ENCODE data around the gene FBXL22. TPM values are rescaled to one million over a fixed set of nuclear protein-coding genes. Genes with fewer than 3 reads are reported as not detected.
A peak's percentile ranks its signal among the peaks of the same experiment; 100 is the strongest.

Gene FBXL22
- total and polyA plus RNA-seq, 2 donors (not counting 1 experiment from before 2014, with no cell fraction given), result 0.30 to 2.5 TPM

- peaks cover 14 to 17% of the 10 kb centered on the region in 2 donors for H3K4me1 ChIP-seq (ENCODE audit: control insufficient read depth in 2 of 2, insufficient read depth in 2 of 2, low read length in 2 of 2)
- Mint-ChIP-seq H3K27me3 (no peaks in the 10 kb centered on the region), H3K4me3 (no peak overlapping the region), H3K27ac (peak overlapping the region; percentile 78), H3K9me3 (ENCODE audit: insufficient read depth) (no peaks in the 10 kb centered on the region), H3K4me1 (peaks cover 17% of the 10 kb centered on the region)
- DNase-seq (no peak), ATAC-seq (ENCODE audit: low read depth) (no peak)
- peaks cover 12% of the 10 kb centered on the region for H3K79me2 ChIP-seq (ENCODE audit: control insufficient read depth, insufficient read depth, low read length)
- intact Hi-C loops (cut with micrococcal nuclease), result loop anchor here (10.0 kb wide), 1 partner anchor 54 kb away; no protein-coding TSS in a partner anchor
- H2AFZ ChIP-seq (ENCODE audit: insufficient read depth, low read depth, low read length, poor library complexity, severe bottlenecking), result no peak overlapping the region
- H3K27me3 ChIP-seq (replicated peaks in 1 of 4; ENCODE audit: control extremely low read depth in 1 of 4, control insufficient read depth in 3 of 4, insufficient read depth in 4 of 4, low read length in 3 of 4), result no peaks in the 10 kb centered on the region
- H3K9ac ChIP-seq (ENCODE audit: low read length), result no peak overlapping the region
- no peaks in the 10 kb centered on the region for H4K20me1 ChIP-seq (ENCODE audit: control insufficient read depth, insufficient read depth, low read length, poor library complexity, severe bottlenecking)
- H3K9me3 ChIP-seq (ENCODE audit: control extremely low read depth in 1 of 3, control insufficient read depth in 2 of 3, insufficient read depth in 1 of 3, low read length in 2 of 3), result no peaks in the 10 kb centered on the region
- H3K36me3 ChIP-seq (replicated peaks in 1 of 2; ENCODE audit: control extremely low read depth in 1 of 2, control insufficient read depth in 1 of 2, extremely low read depth in 1 of 2, insufficient read depth in 2 of 2, low read length in 1 of 2), result peaks cover 10 to 73% of the 10 kb centered on the region in 2 experiments
- H3K4me3 ChIP-seq (ENCODE audit: control extremely low read depth in 1 of 5, extremely low read depth in 1 of 5, insufficient read depth in 1 of 5, low read depth in 2 of 5, low read length in 4 of 5), result no peak overlapping the region
- 70% methylated on average over 3 of the region's 3 CpGs for WGBS (ENCODE audit: insufficient coverage)
- ChIA-PET POLR2A (no interaction called here), CTCF (interaction anchor here (1.1 to 6.7 kb wide), 10 partner anchors 9 to 458 kb away, joined by 3 to 47 read pairs (median 4); no protein-coding TSS in a partner anchor)
- peak overlapping the region in 1 of 2 donors; percentile 77 for H3K27ac ChIP-seq (ENCODE audit: low read length in 2 of 2)
- TF ChIP-seq EZH2 (IDR thresholded peaks at IDR 0.05; ENCODE audit: borderline replicate concordance, insufficient read depth, low read depth, low read length, poor library complexity, severe bottlenecking) (no peak), CTCF (IDR thresholded peaks at IDR 0.05) (no peak)
- no peak overlapping the region for H3K4me2 ChIP-seq (replicated peaks; ENCODE audit: low read depth, low read length, poor library complexity, severe bottlenecking)
Measured at GRCh38 chr15:63611177-63611576, 14.0 kb downstream of the FBXL22 start.

DNA sequence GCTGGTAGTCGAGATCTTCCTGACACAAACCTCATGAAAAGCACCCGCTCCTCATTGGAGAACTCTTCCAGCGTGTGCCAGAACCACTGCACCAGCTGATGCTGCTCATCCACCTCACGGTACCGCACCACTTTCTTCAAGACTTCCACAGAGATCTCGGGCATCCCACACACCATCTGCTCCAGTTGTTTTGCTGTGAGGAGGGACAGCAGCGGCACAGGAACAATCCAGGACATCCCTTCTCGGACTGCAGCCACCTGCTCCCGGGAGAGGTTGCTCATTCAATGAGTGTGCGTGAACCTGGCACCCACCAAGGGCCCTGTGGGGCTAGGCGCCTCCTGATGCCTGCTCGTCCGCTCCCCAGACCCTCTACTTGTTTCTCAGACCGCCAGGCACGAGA lies 15.1 kb downstream of the FBXL22 start:
- Histone ChIP-seq H3K27ac (ENCODE audit: low read length in 2 of 2) (no peak overlapping the region), H3K9me3 (ENCODE audit: control extremely low read depth in 1 of 3, control insufficient read depth in 2 of 3, insufficient read depth in 1 of 3, low read length in 2 of 3) (no peaks in the 10 kb centered on the region), H3K79me2 (ENCODE audit: control insufficient read depth, insufficient read depth, low read length) (peaks cover 12% of the 10 kb centered on the region), H3K4me2 (replicated peaks; ENCODE audit: low read depth, low read length, poor library complexity, severe bottlenecking) (no peak overlapping the region), H3K9ac (ENCODE audit: low read length) (no peak overlapping the region), H3K36me3 (replicated peaks in 1 of 2; ENCODE audit: control extremely low read depth in 1 of 2, control insufficient read depth in 1 of 2, extremely low read depth in 1 of 2, insufficient read depth in 2 of 2, low read length in 1 of 2) (peaks cover 10 to 73% of the 10 kb centered on the region in 2 experiments), H3K4me3 (ENCODE audit: control extremely low read depth in 1 of 5, extremely low read depth in 1 of 5, insufficient read depth in 1 of 5, low read depth in 2 of 5, low read length in 4 of 5) (no peak overlapping the region), H3K27me3 (replicated peaks in 1 of 4; ENCODE audit: control extremely low read depth in 1 of 4, control insufficient read depth in 3 of 4, insufficient read depth in 4 of 4, low read length in 3 of 4) (no peaks in the 10 kb centered on the region), H4K20me1 (ENCODE audit: control insufficient read depth, insufficient read depth, low read length, poor library complexity, severe bottlenecking) (no peaks in the 10 kb centered on the region), H3K4me1 (ENCODE audit: control insufficient read depth in 2 of 2, insufficient read depth in 2 of 2, low read length in 2 of 2) (peaks cover 11% of the 10 kb centered on the region in 2 donors), H2AFZ (ENCODE audit: insufficient read depth, low read depth, low read length, poor library complexity, severe bottlenecking) (no peak overlapping the region)
- H3K27me3 Mint-ChIP-seq, result no peaks in the 10 kb centered on the region
- ATAC-seq (ENCODE audit: low read depth) (no peak), DNase-seq (no peak)
- H3K4me3 Mint-ChIP-seq, result no peak overlapping the region
- ChIA-PET CTCF (interaction anchor here (1.1 to 6.7 kb wide), 7 partner anchors 13 to 457 kb away, joined by 3 to 47 read pairs (median 4); no protein-coding TSS in a partner anchor), POLR2A (no interaction called here)
- H3K27ac Mint-ChIP-seq, result peak overlapping the region; percentile 64
- no peaks in the 10 kb centered on the region for H3K9me3 Mint-ChIP-seq (ENCODE audit: insufficient read depth)
- TF ChIP-seq CTCF (IDR thresholded peaks at IDR 0.05) (no peak), EZH2 (IDR thresholded peaks at IDR 0.05; ENCODE audit: borderline replicate concordance, insufficient read depth, low read depth, low read length, poor library complexity, severe bottlenecking) (no peak)
- intact Hi-C loops (cut with micrococcal nuclease), result loop anchor here (10.0 kb wide), 1 partner anchor 53 kb away; no protein-coding TSS in a partner anchor
- WGBS (ENCODE audit: insufficient coverage), result over 99% methylated on average over 9 of the region's 15 CpGs
- H3K4me1 Mint-ChIP-seq, result peaks cover 13% of the 10 kb centered on the region
